ENCODE results near the gene NGF.
"Not testable (repeated sequence)": the region's sequence is repeated elsewhere in the genome, so short reads cannot be mapped to it uniquely, and the experiment has no call there.

NGF gene

DNA sequence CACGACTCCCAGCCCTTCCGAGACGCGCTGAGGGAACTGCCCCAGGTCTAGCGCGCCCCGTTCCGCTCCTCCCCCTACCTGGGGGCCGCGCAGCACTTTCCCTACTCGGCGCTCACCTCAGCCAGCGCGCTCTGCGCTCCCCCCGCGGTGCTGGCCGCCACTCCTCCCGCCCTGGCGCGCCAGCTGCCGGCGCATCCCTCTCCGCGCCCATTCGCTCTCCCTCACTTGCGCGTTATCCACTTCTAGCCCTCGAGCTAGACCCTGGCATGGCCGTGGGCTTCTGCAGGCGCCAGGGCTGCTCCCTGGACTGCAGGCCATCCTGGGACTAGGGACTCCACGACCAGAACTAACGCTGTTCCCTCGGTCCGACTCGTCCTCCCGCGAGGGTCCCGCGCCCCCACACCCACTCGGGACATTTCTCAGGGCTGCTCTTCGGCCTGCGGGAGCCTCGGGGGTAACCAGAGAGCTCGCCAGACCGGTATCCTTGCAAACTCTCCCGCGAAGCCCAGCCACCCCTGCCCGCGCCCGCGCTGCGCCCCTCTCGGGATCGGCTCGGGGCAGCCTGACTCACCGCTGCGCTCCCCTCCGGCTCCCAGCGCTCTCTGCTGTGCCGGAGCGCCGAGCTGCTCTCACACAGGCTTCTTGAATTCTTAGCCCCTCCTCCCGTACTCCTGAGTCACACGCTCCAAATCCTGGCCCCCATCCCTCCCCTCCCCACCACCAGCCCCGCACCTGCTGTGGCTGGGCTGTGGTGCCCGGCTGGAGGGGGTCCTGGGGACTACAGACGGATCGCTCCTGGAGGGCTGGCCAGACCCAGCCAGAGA, at the start of gene NGF:
Gene NGF, minus strand, starts transcription at position 617 of the 824 bp plus-strand sequence. CDS start 51,454 bp downstream, outside the sequence.
- DNase-seq, result no peak

DNA sequence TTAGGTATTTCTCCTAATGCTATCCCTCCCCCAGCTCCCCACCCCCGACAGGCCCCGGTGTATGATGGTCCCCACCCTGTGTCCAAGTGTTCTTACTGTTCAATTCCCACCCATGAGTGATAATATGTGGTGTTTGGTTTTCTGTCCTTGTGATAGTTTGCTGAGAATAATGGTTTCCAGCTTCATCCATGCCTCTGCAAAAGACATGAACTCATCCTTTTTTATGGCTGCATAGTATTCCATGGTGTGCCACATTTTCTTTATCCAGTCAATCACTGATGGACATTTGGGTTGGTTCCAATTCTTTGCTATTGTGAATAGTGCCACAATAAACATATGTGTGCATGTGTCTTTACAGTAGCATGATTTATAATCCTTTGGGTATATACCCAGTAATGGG, 45.4 kb upstream of the NGF start:
- not testable (repeated sequence) for DNase-seq

DNA sequence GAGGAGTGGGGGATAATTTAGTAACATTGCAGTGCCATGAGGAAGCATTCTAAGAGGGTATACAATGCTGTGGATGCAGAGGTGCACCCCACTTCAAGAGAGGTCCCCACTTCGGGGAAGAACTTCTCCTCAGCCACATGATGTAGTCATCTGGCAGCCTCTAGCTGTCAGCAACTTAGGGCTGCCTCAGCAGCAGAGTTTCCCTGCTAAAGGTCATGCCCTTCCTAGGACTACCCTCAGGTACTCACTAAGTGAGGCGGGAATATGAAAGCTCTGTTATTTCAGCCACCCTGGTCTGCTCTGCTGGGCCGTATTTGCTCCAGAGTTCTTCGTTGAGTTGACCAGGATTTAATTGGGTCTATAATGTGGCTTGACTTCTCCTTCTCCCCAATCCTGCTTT, 41.9 kb upstream of the NGF start:
- no peak for DNase-seq

DNA sequence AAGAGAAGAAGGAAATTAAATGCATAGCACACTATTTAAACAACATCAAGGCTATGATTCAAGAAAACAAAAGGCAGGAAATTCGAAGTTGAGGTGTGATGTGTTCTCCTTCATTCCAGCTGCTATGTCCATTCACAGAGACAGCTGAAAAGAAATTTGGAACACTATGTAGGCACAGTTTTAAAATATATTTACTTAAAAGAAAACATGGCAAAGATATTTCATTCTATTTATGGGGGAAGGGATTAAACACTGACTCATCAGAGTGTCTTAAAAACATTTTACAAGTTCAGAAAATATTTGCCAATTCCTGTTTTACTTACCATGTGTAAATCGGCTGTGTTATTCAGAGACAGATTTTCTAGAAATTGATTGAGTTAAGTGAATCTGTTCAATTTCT, 39.4 kb upstream of the NGF start:
- no peak for DNase-seq

DNA sequence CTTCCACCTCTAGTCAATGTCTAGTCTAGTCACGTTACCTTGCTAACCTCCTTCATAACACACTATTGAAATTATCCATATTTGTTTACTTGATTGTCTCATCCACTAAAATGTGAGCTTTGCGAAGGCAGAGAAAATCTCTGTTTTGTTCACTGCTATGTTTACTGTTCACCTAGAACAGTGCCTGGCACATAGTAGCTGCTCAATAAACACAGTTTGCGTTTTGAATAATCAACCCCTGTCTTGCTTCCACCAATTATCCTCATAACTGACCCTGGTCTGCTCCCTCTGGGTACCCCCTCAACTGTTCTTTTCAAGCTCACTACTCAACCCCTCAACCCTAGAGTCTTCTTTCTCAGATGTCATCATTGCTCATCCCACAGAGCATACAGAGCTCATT, 36.5 kb upstream of the NGF start:
- DNase-seq, result no peak

DNA sequence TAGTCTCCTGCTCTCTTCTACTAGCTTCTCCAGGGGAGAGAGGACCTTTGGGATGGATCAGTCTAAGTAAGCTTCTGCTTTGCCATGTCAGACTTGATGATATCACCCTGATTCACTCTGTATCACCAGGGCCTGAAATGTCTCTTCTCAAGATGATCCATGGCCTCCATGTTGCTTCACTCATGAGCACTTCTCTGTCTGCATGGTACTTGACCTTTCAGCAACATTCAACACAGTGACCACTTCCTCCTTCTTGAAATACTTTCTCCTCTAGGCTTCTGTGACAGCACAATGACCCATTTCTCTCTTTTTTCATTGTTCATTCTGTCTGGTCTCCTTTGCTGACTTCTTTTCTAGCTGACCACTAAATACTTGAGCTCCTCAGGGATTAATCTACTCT, 35.3 kb upstream of the NGF start:
- DNase-seq, result no peak

DNA sequence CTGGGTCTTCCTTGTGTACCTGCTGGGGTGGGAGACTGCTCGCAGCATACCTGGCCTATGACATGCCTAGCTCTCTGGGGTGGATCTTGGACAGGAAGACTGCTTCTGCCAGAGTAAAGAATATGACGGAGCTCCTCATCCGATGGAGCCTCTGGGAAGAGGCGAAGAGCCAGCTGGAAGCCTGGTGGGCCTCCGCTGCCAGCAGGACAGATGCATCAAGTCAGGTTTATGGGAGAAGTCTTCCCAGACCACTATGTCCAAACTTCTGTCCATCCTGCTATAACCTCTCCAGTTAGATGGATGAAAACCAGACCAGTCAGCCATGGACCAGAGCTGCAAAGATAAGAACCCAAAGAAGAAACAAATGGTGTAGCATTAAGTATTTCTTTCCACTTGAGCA, 27.7 kb upstream of the NGF start:
- no peak for DNase-seq

DNA sequence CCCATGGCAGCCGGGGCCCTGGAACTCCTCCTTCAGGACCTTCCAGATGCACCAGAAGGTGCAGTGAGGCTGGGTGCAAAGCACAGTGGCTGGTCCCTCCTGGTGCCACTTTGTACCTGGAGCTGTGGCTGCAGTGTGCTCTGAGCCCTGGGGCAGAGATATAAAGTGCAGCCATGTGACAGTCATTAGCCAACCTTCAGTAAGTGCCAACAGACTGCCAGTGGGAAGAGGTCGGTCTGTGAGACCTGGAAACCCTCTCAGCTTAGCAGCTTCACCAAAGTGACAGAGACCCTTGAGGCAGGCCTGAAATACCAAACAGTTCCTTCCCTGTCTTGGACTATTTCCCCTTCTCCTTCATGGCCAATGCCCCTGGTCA, 26.7 kb upstream of the NGF start:
- no peak for DNase-seq

DNA sequence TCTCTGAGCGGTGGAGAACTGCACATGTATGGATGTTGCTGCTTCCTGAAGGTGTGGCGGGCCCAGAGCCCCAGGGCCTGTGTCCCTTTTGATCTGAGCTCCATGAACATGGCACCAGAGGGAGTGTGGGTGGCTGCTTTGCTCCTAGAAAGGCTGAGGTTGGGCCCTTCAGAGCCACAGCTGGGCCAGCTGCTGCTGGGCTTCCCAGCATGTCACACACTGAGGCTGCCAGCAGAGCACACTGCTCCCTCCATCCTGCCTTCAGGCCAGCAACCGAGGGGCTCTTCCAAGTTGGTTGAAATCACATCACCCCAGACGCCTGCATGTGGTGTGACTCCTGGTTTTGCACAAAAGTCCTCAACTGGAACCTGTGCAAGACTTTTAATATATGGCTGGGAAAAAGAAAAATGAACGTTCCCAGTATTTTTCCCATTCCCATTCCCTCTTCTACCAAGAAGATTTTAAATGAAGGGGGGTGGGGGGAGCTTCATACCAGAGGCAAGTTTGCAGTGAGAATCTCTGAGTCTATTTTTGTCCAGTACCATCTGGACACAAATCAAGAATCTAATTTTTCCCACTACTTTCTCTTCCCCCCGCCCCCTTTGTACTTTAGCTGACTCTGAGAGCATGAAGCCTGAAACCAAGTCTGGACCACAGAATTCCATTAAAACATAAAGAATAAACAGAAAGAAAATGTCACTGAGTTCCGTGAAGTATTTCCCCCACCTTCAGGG, 26.2 kb upstream of the NGF start:
- no peak for DNase-seq

DNA sequence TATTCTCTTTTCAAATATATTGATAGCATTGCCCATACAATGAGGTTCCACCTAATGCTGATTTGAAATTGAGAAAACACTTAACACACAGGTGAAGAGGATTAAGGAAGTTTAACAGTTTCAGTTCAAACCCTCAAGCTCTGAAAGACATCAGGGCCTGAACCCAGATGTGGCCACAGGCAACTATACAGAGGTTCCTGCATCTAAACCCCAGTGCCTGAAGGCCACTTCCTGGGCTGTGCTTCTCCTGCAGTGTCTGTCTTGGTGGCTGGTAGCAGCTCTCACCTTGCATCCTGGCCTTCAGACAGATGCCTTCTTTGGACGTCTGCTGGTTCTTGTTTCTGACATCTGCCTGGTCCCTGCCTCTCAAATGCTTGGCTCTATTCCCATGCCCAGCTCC, 25.1 kb upstream of the NGF start:
- no peak for DNase-seq

DNA sequence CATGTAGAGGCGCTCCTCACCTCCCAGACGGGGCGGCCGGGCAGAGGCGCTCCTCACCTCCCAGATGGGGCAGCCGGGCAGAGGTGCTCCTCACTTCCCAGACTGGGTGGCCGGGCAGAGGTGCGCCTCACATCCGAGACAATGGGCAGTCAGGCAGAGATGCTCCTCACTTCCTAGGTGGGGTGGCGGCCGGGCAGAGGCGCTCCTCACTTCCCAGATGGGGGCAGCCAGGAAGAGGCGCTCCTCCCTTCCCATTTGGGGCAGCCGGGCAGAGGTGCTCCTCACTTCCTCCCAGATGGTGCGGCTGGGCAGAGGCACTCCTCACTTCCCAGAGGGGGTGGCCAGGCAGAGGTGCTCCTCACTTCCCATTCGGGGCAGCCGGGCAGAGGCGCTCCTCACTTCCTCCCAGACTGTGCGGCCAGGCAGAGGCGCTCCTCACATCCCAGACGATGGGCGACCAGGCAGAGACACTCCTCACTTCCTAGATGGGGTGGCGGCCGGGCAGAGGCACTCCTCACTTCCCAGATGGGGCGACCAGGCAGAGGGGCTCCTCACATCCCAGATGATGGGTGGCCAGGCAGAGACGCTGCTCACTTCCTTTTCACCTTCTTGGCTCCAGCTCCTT, 22.6 kb upstream of the NGF start:
- DNase-seq, result not testable (repeated sequence)

DNA sequence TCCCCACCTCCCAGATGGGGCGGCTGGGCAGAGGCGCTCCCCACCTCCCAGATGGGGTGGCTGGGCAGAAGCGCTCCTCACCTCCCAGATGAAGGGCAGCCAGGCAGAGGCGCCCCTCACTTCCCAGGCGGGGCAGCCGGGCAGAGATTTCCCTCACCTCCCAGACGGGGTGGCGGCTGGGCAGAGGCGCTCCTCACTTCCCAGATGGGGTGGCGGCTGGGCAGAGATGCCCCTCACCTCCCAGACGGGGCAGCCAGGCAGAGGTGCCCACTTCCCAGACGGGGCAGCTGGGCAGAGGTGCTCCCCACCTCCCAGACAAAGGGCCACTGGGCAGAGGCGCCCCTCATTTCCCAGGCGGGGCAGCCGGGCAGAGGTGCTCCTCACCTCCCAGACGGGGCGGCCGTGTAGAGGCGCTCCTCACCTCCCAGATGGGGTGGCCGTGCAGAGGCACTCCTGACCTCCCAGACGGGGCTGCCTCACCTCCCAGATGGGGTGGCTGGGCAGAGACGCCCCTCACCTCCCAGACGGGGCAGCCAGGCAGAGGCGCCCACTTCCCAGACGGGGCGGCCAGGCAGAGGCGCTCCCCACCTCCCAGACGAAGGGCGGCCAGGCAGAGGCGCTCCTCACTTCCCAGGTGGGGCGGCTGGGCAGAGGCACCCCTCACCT, 21.9 kb upstream of the NGF start:
- not testable (repeated sequence) for DNase-seq

DNA sequence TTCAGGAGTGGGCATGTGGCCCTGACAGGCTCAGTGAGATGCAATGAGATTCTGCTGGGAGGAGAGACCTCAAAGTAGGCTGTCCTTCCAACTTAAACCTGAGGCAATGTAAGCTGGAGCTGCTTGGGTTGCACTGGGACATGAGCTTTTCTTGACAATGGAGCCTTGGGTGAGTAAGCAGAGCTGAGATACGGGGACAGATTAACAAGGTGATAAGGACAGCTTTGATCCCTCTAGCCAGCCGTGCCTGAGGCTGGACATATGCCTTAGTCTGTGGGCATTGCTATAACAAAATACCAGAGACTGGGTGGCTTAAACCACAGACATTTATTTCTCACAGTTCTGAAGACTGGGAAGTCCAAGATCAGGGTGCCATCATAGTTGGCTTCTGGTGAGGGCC, 18.3 kb upstream of the NGF start:
- no peak for DNase-seq

DNA sequence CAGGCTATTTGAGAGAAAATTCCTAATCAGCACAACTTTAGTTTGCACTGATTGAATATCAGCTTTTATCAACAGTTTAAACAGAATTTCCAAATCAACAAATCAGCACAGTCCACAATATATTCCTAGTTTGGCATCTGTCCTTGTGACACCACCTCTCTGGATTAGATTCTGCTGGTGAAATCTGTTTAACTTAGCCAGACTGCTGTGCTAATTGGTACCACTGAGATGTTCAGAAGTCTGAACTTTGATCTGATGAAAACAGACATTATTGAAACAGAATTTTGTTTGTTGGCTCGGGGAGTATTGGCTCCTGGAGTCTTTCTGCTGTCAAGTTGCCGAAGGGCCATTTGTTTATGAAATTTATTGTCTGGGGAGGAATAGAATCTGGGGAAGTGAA, 17.0 kb upstream of the NGF start:
- no peak for DNase-seq

DNA sequence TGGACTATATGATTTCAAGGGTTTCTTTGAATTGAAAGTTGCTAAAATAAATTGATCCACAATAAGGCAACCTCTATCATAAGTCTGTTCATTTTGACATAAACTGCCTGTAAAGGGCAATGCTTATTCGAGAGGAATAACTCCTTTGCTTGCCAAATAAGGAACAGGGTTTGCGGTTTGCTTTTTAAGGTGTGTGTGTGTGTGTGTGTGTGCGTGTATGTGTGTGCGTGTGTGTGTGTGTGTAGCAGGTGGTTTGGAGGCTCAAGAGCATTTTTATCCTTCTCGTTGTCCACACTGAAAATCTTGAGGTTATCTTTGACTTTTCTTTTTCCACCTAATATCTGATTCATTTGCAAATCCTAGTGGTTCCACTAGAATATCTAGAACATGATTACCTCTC, 13.1 kb upstream of the NGF start:
- DNase-seq, result no peak

DNA sequence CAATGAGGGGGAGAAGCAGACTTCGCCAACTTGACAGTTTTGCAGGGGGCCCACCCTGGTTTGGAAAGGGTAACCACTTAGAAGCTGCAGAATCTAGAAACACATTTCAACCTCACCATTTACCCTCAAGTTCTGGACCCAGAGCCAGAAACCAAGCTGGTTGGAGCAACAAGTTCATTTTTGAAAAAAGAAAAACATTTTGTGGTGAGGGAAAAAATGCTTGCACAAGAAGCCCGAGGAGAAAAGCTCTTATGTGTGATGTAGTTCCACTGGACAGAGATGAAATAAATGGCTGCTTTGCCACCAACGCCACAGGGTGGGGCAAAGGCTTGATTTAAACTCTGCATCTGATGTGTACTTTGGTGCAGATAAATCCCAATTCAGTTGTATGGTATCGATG, 10.6 kb upstream of the NGF start:
- DNase-seq, result no peak

DNA sequence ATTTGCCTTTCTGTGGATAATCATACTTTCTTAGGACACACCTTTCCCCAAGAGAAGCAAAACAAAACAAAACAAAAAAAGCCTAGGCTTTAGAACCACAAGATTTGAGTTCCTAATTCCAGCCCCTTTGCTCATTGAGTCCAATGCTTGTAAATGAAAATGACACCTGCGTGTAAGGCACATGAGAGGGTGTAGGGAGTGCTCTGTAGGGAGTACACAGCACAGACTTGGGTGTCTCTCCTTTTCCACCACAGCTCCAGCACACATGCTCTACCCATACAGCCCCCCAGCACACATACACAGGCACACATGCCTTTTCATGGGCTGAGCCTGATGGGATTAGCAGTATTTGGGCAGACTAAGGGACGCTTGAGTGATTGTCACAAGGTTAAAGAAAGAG, 9.2 kb upstream of the NGF start:
- DNase-seq, result no peak

DNA sequence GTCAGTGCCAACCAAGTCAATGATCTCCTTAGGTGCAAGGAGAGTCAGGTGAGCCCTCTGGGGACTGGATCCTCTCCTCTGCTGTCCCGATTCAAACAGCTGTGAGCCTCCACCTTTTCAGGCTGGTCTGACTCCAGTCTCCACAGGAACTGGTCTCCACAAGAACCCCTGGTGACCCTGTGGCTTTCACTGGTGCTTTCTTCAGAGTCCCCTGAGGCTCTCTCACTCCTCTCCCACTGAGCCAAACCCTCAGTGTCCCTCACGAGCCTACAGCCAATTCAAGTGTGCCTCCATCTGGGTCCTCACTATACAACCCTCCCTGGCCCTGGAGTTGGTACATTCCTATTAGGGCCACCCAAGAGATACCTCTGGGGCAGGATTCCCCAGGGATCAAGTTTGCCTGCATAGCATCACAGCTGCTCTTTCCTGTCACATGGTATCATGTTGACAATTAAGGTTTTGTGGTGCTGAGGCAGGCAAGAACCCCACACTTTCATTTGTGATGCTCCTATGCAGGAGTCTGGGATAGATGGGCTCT, 5.2 kb upstream of the NGF start:
- DNase-seq, result no peak

DNA sequence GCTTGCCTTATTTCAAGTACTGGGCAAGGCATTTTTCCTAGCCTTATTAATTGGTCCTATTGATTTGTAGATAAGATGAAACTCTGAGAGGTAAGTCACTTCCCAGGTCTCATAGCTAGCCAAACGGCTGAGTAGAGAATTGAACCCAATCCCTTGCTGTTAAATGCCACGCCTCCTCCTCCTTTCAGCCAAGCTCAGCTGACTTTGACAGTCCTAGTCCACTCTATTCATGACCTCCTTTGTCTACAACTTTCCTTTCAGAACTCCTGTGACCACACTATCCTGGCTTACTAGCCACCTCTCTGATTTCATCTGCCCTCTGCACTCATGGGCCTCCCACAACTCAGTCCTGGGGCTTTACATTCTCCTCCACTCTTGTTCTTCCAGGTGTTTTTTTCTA, 3.9 kb upstream of the NGF start:
- no peak for DNase-seq

DNA sequence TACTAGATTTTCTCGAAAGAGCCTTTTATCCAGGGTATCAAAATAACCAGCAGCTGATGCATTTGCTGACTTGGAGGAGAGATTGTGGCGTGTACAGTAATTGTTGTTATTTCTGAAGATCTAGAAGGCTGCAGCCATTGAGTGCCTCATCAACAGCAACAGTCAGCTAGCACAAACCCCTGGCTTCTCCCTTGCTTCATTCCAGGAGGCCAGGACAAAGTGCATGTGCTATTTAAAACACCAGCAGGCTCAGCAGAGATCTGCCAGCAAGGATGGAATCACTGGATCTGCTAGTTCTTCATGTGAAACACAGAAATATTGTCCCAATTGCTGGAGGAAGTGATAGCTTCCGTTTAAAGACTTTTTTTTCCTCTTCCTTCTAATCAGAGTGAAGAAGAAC, 2.8 kb upstream of the NGF start:
- DNase-seq, result no peak

DNA sequence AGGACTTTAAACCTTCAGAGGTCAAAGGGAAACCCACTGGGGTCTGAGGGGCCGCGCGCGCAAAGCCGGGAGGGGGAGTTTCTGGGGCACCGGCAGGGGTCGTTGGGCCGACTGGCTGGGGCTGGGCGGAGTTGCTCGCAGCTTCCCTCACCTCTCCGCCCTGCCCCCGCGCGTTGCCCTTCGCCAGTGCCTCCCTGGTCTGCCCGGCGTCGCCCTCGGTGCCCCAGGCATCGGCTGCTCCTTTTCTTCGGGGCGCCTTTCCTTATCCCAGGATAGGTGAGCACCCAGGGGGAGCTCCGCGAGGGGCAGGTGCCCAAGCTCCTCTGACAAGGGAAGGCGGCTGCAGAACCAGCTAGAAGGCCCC, 390 bp upstream of the NGF start:
- no peak for DNase-seq

DNA sequence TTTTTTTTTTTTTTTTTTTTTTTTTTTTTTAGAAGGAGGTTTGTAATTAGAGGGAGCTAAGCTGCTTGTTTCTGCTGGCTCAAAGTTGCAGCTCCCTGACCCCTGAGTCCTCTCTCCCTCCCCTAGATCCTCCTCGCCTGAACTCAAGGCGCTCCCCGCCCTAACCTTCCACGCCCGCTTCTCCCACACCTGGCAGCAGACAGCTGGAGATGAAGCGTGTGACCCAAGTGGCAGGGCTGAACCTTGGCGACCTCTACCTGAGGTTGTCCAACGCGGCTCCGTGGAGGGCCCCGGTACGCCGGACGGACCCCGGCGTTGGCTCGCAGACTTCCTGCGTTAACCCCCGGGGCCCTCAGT, 795 bp downstream of the NGF start:
- no peak for DNase-seq

DNA sequence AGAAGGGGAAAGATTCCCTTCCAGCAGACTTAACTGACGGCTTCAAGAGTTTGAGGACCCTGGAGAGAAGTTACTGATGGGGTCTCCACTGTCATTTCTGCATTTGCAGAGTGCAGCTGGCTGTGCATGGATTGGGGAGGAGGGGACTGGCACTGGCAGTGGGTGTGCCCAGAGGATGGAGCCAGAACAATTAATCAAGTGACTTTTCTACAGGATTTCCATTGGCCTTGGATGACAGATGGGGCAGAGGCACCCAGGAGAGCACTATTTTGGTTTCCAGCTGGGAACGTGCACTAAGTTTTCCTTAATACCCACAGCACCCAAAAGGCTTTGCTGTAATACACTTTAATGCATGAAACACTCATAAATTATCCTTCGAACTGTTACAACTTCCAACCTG, 1.3 kb downstream of the NGF start:
- DNase-seq, result no peak

All from CD4-positive, alpha-beta T cell treated with Interferon alpha-2 for 1 hour (primary cell).